ENCODE measurements around the gene RXRA.
A peak's percentile ranks its signal among the peaks of the same experiment; 100 is the strongest.

DNA sequence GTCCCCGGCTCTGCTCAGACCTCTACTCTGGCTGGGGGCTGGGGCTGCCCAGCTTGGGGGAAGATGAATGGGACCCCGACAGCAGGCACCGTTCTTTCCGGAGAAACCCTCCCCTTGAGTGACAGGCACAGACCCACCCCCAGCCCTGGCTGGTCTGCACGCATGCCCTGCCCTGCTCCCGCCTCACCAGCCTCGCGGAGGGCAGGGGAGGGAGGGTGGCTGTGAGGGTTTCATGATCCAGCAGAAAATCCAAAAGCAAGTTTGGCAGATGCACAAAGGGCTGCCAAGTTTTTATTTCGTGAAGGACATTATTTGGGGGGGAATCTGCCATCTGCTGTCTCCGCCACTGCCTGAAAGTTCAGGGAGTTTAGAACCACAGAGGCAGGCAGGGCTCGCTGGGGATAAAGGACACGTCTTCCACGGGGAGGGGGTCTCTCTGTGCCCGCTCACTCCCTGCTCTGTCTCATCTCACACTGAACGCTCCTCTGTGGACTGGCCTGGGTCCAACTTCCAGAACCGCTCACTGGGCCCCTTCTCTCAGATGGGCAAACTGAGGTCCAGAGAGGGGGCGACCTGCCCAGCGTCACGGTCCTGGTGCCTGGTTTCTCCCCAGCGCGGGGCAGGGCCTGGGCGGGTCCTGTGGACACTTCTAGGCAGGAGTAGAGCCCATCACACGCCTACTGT, 92.9 kb downstream of the RXRA start:
- TF ChIP-seq CTCF (IDR thresholded peaks at IDR 0.05) = no peak
- TF ChIP-seq POLR2AphosphoS5 (IDR thresholded peaks at IDR 0.05; ENCODE audit: insufficient read depth in 1 of 2, low read depth in 1 of 2) = peak in 1 of 2 donors; percentile 6

All from vagina (tissue), 2 donors.